Measurements from ENCODE around the gene MAGED2.
A peak's percentile ranks its signal among the peaks of the same experiment; 100 is the strongest.
"Not testable (repeated sequence)": the region's sequence is repeated elsewhere in the genome, so short reads cannot be mapped to it uniquely, and the experiment has no call there.

Gene MAGED2

GRCh38 chrX:54788446-54788845 lies 19.1 kb upstream of the MAGED2 start:
- no peak for TF ChIP-seq CTCF (conservative IDR thresholded peaks at IDR 0.05; ENCODE audit: low read depth, low read length)
- DNase-seq (ENCODE audit: low read depth): no peak
- no peak overlapping the region for H3K4me3 ChIP-seq (ENCODE audit: low read length)

GRCh38 chrX:54789405-54789804 lies 18.1 kb upstream of the MAGED2 start:
- H3K4me3 ChIP-seq (ENCODE audit: low read length); DNase-seq (ENCODE audit: low read depth): not testable (repeated sequence)

GRCh38 chrX:54794028-54794427 lies 13.5 kb upstream of the MAGED2 start:
- TF ChIP-seq CTCF (conservative IDR thresholded peaks at IDR 0.05; ENCODE audit: low read depth, low read length): no peak
- no peak for DNase-seq (ENCODE audit: low read depth)
- H3K4me3 ChIP-seq (ENCODE audit: low read length): no peak overlapping the region

- no peak for DNase-seq (ENCODE audit: low read depth)
- H3K4me3 ChIP-seq (ENCODE audit: low read length): no peak overlapping the region
- TF ChIP-seq CTCF (conservative IDR thresholded peaks at IDR 0.05; ENCODE audit: low read depth, low read length): no peak
Observed at GRCh38 chrX:54794795-54795194, 12.8 kb upstream of the MAGED2 start.

GRCh38 chrX:54798137-54798536 lies 9.4 kb upstream of the MAGED2 start, which contains the start of gene ITIH6:
TSS of gene ITIH6 (minus strand) at chrX:54798255. CDS start at chrX:54798210, 45 bp downstream.
- no peak within 1 kb of the TSS for H3K4me3 ChIP-seq (ENCODE audit: low read length)
- no peak for TF ChIP-seq CTCF (conservative IDR thresholded peaks at IDR 0.05; ENCODE audit: low read depth, low read length)
- DNase-seq (ENCODE audit: low read depth): no peak

- no peak for TF ChIP-seq CTCF (conservative IDR thresholded peaks at IDR 0.05; ENCODE audit: low read depth, low read length)
- no peak overlapping the region for H3K4me3 ChIP-seq (ENCODE audit: low read length)
- DNase-seq (ENCODE audit: low read depth): no peak
Observed at GRCh38 chrX:54799046-54799445, 8.5 kb upstream of the MAGED2 start.

GRCh38 chrX:54808109-54808604 lies 612 bp downstream of the MAGED2 start:
- DNase-seq (ENCODE audit: low read depth): no peak
- no peak for TF ChIP-seq CTCF (conservative IDR thresholded peaks at IDR 0.05; ENCODE audit: low read depth, low read length)
- H3K4me3 ChIP-seq (ENCODE audit: low read length): peak overlapping the region; percentile 77

All from retinal pigment epithelial cell (primary cell).